ENCODE measurements around the gene CAB39. TPM values are rescaled to one million over a fixed set of nuclear protein-coding genes. Genes with fewer than 3 reads are reported as not detected.

Gene CAB39
- total and polyA plus RNA-seq, 2 experiments from 2014 or later, result 18.7 to 67.5 TPM

DNA sequence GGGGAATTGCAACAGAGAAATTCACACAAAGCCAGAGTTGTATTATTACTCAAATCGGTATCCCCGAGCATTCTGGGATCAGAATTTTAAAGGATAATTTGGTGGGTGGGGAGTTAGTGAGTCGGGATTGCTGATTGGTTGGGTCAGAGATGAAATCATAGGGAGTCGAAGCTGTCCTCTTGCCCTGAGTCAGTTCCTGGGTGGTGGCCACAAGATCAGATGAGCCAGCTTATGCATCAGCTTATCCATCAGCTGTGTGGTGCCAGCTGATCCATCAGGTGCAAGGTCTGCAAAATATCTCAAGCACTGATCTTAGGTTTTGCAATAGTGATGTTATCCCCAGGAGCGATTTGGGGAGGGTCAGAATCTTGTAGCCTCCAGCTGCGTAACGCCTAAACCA is 117.8 kb downstream of the CAB39 start:
- Mint-ChIP-seq H3K27me3 (ENCODE audit: insufficient read depth, low read depth, poor library complexity) (peaks cover 14% of the 10 kb centered on the region), H3K4me1 (no peaks in the 10 kb centered on the region), H3K27ac (no peak overlapping the region), H3K4me3 (no peak overlapping the region), H3K9me3 (no peaks in the 10 kb centered on the region), H3K36me3 (ENCODE audit: low read depth) (no peaks in the 10 kb centered on the region)
- Histone ChIP-seq H3F3A (replicated peaks; ENCODE audit: low read depth) (0 out of 2 replicates have a peak, but pooled peaks cover 4% of the 10 kb centered on the region), H4K20me1 (replicated peaks; ENCODE audit: insufficient read depth) (no peaks in the 10 kb centered on the region), H3K4me2 (no peak overlapping the region), H3K27ac (ENCODE audit: low read depth) (no peak overlapping the region), H3K4me1 (ENCODE audit: insufficient read depth) (no peaks in the 10 kb centered on the region), H3K4me3 (no peak overlapping the region), H3K79me2 (replicated peaks; ENCODE audit: insufficient read depth) (no peaks in the 10 kb centered on the region), H3K27me3 (ENCODE audit: insufficient read depth) (peaks cover 22% of the 10 kb centered on the region), H3K9me2 (ENCODE audit: insufficient read depth) (no peaks in the 10 kb centered on the region), H2AFZ (no peak overlapping the region), H3K36me3 (ENCODE audit: insufficient read depth) (peaks cover 3% of the 10 kb centered on the region; the same call in 1 of the 2 replicates)
- DNase-seq (ENCODE audit: low spot score) (no peak), ATAC-seq (no peak)
- TF ChIP-seq STAT1 (IDR thresholded peaks at IDR 0.05; ENCODE audit: unreplicated experiment) (no peak), POLR2AphosphoS5 (IDR thresholded peaks at IDR 0.05; ENCODE audit: low read depth) (no peak), CREB1 (CRISPR knock-in tag; IDR thresholded peaks at IDR 0.05; ENCODE audit: low read depth) (no peak), EZH2phosphoT487 (IDR thresholded peaks at IDR 0.05; ENCODE audit: unreplicated experiment) (no peak), NANOG (IDR thresholded peaks at IDR 0.05; ENCODE audit: borderline replicate concordance) (no peak), JUNB (IDR thresholded peaks at IDR 0.05; ENCODE audit: unreplicated experiment) (no peak), ZNF331 (CRISPR knock-in tag; IDR thresholded peaks at IDR 0.05; ENCODE audit: low read depth) (no peak), EZH2 (IDR thresholded peaks at IDR 0.05; ENCODE audit: low read depth, unreplicated experiment) (no peak), ZNF114 (CRISPR knock-in tag; IDR thresholded peaks at IDR 0.05) (no peak)
- TF ChIP-seq, protein P1, sequence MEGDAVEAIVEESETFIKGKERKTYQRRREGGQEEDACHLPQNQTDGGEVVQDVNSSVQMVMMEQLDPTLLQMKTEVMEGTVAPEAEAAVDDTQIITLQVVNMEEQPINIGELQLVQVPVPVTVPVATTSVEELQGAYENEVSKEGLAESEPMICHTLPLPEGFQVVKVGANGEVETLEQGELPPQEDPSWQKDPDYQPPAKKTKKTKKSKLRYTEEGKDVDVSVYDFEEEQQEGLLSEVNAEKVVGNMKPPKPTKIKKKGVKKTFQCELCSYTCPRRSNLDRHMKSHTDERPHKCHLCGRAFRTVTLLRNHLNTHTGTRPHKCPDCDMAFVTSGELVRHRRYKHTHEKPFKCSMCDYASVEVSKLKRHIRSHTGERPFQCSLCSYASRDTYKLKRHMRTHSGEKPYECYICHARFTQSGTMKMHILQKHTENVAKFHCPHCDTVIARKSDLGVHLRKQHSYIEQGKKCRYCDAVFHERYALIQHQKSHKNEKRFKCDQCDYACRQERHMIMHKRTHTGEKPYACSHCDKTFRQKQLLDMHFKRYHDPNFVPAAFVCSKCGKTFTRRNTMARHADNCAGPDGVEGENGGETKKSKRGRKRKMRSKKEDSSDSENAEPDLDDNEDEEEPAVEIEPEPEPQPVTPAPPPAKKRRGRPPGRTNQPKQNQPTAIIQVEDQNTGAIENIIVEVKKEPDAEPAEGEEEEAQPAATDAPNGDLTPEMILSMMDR (conservative IDR thresholded peaks at IDR 0.05; ENCODE audit: low read depth in 2 of 2), result no peak
- TF ChIP-seq, protein P2, sequence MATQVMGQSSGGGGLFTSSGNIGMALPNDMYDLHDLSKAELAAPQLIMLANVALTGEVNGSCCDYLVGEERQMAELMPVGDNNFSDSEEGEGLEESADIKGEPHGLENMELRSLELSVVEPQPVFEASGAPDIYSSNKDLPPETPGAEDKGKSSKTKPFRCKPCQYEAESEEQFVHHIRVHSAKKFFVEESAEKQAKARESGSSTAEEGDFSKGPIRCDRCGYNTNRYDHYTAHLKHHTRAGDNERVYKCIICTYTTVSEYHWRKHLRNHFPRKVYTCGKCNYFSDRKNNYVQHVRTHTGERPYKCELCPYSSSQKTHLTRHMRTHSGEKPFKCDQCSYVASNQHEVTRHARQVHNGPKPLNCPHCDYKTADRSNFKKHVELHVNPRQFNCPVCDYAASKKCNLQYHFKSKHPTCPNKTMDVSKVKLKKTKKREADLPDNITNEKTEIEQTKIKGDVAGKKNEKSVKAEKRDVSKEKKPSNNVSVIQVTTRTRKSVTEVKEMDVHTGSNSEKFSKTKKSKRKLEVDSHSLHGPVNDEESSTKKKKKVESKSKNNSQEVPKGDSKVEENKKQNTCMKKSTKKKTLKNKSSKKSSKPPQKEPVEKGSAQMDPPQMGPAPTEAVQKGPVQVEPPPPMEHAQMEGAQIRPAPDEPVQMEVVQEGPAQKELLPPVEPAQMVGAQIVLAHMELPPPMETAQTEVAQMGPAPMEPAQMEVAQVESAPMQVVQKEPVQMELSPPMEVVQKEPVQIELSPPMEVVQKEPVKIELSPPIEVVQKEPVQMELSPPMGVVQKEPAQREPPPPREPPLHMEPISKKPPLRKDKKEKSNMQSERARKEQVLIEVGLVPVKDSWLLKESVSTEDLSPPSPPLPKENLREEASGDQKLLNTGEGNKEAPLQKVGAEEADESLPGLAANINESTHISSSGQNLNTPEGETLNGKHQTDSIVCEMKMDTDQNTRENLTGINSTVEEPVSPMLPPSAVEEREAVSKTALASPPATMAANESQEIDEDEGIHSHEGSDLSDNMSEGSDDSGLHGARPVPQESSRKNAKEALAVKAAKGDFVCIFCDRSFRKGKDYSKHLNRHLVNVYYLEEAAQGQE (IDR thresholded peaks at IDR 0.05; ENCODE audit: unreplicated experiment), result no peak
- TF ChIP-seq, protein P3, sequence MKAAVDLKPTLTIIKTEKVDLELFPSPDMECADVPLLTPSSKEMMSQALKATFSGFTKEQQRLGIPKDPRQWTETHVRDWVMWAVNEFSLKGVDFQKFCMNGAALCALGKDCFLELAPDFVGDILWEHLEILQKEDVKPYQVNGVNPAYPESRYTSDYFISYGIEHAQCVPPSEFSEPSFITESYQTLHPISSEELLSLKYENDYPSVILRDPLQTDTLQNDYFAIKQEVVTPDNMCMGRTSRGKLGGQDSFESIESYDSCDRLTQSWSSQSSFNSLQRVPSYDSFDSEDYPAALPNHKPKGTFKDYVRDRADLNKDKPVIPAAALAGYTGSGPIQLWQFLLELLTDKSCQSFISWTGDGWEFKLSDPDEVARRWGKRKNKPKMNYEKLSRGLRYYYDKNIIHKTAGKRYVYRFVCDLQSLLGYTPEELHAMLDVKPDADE (IDR thresholded peaks at IDR 0.05), result no peak
- TF ChIP-seq, protein P4, sequence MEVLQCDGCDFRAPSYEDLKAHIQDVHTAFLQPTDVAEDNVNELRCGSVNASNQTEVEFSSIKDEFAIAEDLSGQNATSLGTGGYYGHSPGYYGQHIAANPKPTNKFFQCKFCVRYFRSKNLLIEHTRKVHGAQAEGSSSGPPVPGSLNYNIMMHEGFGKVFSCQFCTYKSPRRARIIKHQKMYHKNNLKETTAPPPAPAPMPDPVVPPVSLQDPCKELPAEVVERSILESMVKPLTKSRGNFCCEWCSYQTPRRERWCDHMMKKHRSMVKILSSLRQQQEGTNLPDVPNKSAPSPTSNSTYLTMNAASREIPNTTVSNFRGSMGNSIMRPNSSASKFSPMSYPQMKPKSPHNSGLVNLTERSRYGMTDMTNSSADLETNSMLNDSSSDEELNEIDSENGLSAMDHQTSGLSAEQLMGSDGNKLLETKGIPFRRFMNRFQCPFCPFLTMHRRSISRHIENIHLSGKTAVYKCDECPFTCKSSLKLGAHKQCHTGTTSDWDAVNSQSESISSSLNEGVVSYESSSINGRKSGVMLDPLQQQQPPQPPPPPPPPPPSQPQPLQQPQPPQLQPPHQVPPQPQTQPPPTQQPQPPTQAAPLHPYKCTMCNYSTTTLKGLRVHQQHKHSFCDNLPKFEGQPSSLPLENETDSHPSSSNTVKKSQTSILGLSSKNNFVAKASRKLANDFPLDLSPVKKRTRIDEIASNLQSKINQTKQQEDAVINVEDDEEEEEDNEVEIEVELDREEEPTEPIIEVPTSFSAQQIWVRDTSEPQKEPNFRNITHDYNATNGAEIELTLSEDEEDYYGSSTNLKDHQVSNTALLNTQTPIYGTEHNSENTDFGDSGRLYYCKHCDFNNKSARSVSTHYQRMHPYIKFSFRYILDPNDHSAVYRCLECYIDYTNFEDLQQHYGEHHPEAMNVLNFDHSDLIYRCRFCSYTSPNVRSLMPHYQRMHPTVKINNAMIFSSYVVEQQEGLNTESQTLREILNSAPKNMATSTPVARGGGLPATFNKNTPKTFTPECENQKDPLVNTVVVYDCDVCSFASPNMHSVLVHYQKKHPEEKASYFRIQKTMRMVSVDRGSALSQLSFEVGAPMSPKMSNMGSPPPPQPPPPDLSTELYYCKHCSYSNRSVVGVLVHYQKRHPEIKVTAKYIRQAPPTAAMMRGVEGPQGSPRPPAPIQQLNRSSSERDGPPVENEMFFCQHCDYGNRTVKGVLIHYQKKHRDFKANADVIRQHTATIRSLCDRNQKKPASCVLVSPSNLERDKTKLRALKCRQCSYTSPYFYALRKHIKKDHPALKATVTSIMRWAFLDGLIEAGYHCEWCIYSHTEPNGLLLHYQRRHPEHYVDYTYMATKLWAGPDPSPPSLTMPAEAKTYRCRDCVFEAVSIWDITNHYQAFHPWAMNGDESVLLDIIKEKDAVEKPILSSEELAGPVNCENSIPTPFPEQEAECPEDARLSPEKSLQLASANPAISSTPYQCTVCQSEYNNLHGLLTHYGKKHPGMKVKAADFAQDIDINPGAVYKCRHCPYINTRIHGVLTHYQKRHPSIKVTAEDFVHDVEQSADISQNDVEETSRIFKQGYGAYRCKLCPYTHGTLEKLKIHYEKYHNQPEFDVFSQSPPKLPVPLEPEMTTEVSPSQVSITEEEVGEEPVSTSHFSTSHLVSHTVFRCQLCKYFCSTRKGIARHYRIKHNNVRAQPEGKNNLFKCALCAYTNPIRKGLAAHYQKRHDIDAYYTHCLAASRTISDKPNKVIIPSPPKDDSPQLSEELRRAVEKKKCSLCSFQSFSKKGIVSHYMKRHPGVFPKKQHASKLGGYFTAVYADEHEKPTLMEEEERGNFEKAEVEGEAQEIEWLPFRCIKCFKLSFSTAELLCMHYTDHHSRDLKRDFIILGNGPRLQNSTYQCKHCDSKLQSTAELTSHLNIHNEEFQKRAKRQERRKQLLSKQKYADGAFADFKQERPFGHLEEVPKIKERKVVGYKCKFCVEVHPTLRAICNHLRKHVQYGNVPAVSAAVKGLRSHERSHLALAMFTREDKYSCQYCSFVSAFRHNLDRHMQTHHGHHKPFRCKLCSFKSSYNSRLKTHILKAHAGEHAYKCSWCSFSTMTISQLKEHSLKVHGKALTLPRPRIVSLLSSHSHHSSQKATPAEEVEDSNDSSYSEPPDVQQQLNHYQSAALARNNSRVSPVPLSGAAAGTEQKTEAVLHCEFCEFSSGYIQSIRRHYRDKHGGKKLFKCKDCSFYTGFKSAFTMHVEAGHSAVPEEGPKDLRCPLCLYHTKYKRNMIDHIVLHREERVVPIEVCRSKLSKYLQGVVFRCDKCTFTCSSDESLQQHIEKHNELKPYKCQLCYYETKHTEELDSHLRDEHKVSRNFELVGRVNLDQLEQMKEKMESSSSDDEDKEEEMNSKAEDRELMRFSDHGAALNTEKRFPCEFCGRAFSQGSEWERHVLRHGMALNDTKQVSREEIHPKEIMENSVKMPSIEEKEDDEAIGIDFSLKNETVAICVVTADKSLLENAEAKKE (CRISPR knock-in tag; IDR thresholded peaks at IDR 0.05), result no peak
